HG03469 (cell line): Measurements from ENCODE around the gene CFAP100.

Experiments
- ATAC-seq: cut with Tn5 transposase; IDR thresholded peaks from one replicate; pipeline ENCODE4 v1.9.1; 2021; ENCODE audit warnings: mild to moderate bottlenecking, moderate library complexity, moderate number of reproducible peaks; ENCODE audit not compliant: unreplicated experiment

The CFAP100 gene

DNA sequence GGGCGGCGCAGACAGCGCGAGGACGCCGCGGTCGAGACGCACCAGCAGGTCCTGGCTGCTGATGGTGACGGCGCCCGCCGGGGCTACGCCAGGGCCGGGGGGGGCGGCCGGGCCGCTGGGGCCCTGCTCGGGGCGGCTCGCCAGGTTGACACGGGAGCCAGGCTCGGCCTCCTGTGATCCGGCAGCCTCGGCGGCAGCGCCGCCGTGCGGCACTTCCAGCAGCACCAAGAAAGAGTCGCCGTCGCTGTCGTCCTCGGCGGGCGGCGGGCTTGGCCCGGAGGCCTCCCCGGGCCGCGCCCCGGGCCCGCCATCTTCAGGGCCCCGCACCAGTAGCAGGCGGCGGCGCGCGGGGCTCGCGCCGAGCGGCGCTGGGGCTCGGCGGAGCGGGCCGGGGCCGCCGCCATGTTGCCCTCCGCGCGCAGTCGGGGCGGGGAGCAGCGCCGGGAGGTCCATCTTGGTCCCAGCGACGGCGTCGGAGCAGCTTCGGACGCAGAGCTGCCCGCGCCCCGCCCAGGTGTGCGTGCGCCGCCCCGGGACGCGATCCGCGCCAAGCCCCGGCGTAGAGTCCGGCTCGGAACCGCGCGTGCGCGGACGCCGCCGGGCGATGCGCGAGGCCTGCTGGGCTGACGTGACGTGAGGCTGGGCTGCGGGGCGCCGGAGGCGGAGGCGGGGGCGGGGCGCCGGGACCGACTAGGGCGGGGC, 80.9 kb downstream of the CFAP100 start, which contains the start of gene ZXDC:
TSS of gene ZXDC (minus strand) at position 479 of the 702 bp plus-strand sequence. CDS start at position 453, 26 bp downstream.
- peak; percentile 52 for ATAC-seq

DNA sequence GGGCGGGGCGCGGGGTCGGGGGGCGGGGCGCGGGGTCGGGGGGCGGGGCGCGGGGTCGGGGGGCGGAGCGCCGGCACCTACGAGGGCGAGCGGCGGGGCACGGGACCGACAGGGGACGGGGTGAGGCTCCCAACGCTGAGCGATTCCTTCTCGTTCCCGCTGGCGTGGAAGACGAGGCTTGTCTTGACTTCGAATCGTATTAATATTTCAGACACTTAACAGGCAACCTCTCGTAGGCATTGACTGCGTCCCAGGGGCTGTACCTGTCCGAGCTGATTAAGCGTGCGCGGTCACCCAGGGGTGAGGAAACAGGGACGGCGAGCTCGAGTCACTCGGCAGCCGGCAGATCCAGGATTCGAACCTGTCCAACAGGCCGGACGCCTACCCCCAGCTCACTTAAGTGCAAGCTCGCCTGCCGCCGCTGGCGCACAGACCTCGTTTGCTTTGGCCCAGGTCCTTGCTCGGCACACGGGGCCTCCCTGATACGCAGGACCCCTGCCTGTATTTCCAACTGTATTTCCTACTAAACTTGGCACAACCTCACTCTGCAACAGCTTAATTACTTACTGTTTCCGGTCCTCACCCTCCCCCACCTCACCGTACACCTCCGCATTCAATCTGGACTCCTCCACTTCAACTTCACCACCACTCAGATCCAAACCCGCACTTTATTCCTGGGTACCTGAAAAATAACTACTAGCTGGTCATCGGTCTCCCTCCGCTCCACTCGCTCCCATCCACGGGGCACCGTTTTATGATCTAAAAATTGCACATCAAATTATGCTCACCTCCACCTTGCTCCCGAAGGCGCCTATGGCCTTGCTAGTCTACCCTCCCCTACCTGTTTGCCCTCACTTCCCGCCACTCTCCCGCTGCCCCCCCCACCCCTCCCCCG, 81.7 kb downstream of the CFAP100 start:
- no peak for ATAC-seq

DNA sequence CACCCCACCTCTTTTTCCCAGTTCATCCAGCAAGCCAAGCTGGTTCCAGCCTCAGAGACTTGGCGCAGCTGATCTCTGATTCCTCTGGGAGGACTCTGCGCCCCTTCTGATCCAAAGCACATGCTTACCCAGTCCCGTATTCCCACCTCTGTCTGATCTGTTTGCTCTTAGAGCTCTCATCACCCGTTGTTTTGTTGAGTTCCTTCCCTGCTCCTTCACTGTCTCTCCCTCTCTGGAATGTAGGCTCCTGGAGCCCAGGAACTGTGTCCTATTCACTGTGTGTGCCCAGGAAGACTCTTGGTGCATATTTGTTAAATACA, 82.3 kb downstream of the CFAP100 start:
- ATAC-seq = no peak

DNA sequence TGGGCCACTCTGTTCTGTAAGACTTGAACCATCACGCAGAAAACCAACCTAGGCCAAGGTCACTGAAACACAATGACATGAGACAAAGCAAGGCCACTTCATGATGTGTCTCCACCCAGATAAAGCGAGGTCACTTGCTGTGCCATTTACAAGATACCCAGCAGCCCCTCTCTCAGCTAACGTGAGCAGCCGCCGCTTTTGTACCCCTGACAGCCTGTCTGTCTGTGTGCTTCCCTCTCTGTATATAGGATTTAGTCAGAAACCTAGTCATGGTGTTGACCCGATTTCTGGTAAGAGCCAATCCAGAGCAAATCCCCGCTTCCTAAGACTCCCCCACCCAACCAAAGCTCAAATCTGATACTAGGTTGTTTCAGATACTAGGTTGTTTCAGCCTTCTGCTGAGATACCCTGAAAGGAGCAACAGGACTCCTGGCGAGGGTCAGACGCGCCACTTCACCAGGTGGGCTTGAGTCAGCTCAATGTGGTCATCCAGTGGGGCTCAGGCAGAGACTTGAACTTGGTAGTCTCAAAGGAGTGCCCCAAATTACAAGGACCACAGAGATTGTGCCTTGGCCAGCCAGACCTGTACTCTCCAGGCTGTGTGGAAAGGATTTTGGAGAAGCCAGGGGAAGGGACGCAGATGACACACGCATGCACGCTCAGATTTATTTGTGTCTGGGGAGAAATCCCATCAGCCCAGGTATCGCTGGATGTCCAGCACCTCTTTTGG, 84.0 kb downstream of the CFAP100 start:
- ATAC-seq = no peak

GRCh38 chr3:126479642-126480041, 84.9 kb downstream of the CFAP100 start:
- ATAC-seq = no peak

DNA sequence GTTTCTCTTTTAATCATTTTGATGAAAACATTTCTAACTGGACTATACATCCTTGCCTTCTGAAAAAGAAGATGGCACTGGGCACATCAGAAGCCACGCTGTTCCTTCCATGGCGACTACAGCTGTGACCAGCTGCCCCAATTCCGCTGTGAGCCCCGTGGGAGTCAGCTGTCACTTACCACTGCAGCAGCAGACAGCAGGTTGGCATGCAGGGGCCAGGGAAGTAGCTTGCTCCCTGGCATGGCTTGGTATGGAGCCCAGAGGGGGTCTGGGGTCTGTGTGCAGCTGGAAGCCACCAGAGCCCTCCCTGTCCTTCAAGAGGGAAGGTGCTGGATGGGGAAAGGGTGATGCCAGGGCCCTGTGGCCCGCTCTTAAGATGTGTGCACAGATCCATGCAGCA, 85.5 kb downstream of the CFAP100 start:
- ATAC-seq = no peak

DNA sequence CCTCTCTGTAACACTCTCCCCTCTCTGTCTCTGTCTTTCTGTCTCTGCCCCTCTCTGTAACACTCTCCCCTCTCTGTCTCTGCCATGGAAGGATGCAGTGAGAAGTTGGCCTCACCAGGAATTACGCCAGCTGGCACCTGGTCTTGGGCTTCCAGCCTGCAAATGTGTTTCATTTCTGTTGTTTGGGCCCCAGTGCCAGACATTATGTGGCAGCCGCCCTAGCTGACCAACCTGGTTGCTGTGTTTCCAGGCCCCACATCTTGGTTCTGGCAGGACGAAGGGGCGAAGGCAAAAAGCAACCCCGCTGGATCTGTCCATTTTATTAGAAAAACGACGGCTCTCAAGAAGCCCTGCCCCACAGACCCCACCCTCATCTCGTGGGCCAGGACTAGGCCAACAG, 86.2 kb downstream of the CFAP100 start:
- ATAC-seq = no peak

- ATAC-seq = no peak
These were observed 87.2 kb downstream of the CFAP100 start for GRCh38 chr3:126481808-126482502.

DNA sequence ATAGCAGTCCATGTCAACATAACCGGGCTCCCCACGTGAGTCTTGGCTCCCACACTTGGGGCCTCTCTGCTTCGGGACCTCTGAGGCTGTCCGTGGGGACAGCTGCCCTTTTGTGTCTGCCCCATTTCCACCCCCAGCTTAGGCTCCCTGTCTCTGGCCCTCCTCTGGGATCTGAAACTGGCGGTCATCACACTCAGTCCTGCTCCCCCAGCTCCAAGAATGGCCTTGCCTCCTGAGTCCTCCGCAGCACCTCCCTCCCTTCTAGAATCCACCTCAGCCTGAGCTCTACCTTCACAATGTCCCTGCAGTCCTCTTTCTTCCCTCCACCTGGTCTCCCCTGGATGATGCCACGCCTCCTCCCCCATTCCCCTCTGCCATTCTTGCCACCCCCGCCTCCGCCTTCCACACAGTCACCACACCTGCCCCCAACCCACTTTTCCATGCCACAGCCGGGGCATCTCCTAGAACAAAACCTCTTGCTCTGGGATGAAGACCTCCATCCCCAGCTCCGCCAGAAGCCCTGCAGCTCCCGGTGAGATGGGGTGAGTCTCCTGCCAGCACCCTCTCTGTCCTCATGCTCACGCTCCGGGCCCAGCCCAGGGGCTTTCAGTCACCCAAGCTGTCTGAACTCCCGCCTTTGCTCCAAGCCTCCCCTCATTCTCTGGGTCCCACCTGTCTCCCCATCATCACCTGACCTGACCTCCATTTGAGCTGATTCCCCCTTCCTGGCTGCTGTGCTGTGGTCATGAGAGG, 88.0 kb downstream of the CFAP100 start:
- ATAC-seq = no peak

DNA sequence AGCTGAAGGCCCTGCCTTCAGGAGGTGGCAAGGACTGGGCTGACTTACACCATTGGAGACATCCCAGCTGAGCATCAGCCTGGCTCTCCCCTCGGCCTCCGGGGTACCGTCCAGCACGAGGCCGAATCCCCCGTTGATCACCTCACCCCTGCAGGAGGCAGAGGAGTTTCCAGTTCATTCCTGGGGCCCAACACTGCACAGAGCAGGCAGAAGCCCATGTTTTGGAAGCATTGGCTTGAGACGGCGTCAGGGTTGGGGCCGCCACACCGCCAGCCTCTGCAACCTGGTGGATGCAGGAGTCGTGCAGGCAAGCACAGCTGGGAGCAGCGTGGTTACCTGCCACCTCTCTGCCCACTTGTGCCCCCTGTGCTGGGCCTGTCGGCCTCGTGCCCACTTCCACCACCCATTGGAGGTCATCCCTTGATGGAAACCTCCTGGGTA, 88.6 kb downstream of the CFAP100 start:
- ATAC-seq = no peak

GRCh38 chr3:126484148-126484547, 89.4 kb downstream of the CFAP100 start:
- no peak for ATAC-seq

- no peak for ATAC-seq
These were observed 90.0 kb downstream of the CFAP100 start for GRCh38 chr3:126484662-126485061.

DNA sequence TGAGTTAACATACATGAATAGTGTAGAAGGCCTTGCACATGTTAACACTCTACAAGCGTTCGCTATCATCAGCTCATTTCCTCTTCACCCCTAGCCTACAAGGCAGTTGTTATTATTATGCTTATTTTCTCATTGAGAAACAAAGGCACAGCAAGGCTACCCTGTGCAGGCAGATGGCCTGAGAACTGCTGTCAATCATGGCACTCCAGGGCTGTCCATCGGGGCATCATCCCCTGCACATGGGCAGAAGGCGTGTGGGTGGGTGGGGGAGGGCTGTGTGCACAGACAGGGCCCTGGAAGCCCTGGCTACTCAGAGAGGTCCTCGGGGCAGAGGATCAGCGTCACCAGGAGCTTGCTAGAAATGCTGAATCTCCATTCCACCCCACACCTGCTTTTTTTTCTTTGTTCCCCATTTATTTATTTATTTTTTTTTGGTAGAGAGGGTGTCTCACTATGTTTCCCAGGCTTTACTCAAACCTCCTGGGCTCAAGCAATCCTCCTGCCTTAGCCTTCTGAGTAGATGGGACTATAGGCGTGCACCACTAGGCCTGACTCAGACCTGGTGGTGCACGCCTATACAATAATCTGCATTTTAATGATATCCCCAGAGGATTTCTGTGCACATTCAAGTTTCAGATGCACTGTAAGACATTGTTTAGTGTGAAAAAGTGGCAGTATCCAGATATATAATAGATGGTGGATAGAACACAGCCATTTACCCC, 90.6 kb downstream of the CFAP100 start:
- ATAC-seq = no peak

- no peak for ATAC-seq
These were observed 91.2 kb downstream of the CFAP100 start for GRCh38 chr3:126485956-126486355.
